LNCAP (cell line): ENCODE data around the gene NHLRC4.

Experiments used
- TF ChIP-seq, protein P1 (sequence below): fragments of 450-650 bp; IDR thresholded peaks from 2 replicates; pipeline ENCODE4 v1.5.1; 2017; ENCODE audit warnings: mild to moderate bottlenecking

NHLRC4 gene

DNA sequence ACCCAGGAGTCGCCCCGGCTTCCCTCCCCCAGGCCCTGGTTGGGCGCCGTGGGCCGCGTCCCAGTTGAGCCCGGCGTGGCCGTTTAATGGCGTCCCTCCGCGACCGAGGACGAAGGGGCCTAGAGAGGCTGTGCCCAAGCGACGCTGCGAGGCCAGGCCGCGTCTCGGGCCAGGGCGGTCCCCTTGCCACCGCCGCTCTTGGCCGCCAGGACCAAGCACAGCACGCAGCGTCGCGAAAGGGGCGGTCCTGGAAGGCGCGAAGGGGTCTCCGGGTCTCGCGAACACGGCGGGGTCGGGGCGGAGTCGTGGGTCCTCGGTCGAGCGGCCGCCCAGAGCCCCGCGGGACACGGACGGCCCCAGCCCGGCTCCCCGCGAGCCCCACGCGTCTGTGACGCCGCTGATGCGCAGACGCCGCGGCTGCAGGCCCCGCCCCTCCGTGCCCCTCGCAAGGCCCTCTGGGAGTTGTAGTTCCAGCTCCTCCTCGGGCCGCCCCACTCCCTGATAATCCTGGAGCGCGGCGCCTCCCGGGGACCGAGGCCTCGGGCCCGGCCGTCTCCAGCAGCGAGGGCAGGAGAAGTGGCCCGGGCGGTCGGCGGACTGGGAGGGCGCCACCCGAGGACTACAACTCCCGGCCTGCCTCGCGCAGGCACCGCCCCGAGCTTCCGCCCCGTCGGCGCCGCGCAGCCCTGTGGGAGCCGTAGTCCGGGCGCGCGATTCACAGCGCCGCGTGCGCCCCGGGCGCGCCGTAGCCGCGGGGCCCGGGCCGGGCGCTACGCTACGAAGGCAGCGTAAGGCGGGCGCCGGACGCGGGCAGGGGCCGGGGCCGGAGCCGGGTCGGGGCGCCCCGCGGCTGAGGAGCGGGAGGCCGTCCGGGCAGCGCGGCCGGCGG, 39.5 kb upstream of the NHLRC4 start, which contains the start of gene CAPN15:
Gene CAPN15 (plus strand): TSS at position 698 of the 889 bp plus-strand sequence. CDS start 19,127 bp downstream, outside the sequence.
- TF ChIP-seq, protein P1, sequence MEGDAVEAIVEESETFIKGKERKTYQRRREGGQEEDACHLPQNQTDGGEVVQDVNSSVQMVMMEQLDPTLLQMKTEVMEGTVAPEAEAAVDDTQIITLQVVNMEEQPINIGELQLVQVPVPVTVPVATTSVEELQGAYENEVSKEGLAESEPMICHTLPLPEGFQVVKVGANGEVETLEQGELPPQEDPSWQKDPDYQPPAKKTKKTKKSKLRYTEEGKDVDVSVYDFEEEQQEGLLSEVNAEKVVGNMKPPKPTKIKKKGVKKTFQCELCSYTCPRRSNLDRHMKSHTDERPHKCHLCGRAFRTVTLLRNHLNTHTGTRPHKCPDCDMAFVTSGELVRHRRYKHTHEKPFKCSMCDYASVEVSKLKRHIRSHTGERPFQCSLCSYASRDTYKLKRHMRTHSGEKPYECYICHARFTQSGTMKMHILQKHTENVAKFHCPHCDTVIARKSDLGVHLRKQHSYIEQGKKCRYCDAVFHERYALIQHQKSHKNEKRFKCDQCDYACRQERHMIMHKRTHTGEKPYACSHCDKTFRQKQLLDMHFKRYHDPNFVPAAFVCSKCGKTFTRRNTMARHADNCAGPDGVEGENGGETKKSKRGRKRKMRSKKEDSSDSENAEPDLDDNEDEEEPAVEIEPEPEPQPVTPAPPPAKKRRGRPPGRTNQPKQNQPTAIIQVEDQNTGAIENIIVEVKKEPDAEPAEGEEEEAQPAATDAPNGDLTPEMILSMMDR = no peak

GRCh38 chr16:528111-529011, 38.4 kb upstream of the NHLRC4 start:
- TF ChIP-seq, protein P1 = no peak

DNA sequence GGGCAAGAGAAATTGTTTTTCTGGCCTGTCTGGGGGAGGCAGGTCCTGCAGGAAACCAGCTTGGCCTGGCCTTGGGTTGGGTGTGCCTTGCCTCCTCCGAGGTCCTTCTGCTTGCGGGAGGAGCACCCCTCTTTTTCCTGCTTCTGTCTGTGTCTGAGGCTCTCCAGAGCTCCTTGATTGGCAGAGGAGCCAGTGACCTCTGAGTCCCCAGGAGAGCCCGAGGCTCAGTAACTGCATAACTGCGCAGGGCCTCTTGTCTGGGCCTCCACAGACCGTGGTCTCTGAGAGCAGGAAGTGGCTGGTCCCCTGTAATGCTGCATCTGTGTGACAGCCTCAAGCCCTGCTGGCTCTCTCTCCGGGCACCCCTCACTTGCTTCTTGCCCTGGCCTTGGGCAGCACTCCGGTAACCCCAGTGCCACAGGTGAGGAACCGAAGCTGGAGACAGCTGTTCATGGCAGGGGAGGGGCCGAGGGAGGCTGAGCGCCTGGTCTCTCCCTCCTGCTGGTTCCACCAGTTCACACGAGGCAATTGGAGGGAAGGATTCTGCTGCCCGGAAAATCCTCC, 37.7 kb upstream of the NHLRC4 start:
- TF ChIP-seq, protein P1 = no peak

DNA sequence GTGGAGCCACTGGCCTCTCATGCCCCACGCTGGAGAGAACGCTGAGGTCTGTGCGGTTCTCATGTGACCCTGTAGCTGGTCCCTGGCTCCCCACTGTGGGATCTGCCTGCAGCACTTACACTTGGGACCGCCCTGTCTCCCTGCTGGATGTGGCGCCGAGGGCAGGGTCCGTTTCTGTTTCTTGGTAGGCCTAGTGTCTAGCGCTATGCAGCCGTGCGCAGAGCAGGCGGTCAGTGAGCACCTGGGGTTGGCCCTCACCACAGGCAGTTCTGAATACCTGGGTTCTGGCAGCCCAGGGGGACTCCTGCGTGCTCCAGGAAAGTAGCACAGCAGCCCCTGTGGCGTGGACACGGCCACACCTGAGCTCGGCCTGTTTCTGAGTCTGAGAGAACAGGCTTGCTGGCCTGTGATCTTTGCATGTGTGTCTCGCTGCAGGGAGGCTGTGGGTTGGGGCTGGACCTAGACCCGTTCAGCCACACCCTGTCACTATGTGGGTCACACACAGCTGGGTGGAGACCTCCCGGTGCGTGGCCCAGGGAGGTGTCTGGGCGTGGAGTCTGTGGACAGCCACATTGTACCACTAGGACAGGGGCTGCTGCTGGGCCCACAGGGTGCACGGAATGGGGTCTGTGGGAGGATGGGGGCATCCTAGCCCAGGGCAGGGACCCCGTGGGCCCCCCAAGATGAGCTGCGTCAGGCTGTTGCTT, 36.5 kb upstream of the NHLRC4 start:
- TF ChIP-seq, protein P1 = no peak

DNA sequence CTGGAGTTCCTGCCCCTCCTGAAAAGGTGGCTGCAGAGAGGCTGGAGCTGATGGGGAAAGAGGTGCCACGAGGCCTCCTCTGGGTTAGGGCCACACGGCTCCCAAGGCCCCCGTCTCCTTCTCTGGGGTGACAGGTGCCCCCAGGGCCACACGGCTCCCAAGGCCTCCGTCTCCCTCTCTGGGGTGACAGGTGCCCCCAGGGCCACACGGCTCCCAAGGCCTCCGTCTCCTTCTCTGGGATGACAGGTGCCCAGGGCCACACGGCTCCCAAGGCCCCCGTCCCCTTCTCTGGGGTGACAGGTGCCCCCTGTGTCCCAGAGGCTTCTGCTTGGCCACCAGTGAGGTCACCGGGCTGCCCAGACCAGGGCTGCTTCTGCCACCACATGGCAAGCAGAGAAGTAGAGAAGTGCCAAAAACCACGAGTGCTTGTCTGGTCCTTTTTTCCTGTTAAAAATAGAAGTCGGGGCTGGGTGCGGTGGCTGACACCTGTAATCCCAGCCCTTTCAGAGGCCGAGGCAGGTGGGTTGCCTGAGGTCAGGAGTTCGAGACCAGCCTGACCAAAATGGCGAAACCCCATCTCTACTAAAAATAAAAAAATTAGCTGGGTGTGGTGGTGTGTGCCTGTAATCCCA, 35.2 kb upstream of the NHLRC4 start:
- TF ChIP-seq, protein P1 = no peak

DNA sequence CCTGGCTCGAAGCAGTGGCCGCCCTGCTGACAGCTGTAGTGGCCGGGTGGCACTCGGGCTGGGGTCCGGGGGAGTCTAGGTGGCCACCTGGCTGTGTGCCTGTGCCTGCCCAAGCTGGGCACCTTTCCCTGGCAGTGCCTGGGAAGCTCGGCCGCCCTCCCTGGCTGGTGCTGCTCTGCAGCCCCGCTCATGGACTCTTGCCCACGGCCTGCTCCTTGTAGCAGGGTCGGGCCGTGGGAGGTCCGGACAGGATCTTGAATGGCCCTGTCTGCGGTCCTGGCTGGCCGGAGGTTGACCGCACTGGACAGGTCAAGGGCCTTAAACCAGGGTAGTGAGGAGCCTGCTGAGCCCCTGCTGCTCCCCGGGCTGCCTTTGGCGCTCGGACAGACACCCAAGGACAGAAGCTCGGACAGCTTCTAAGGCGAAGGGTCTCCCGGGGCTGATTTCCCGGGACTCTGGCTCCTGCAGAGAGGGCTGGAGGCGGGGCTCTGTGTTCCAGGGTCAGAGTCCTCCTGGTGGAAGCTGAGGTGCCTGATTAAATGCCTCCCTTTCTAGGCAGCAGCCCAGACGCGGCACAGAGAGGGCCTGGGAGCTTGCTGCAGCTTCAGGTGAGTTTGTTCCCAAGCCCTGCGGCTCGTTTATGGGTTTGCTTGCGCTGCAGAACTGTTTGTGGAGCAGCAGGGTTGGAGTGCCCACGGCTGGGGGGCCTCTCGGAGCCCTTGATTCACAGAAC, 33.2 kb upstream of the NHLRC4 start:
- TF ChIP-seq, protein P1 = no peak
